Measurements from ENCODE around the gene HEATR9.

GRCh38 chr17:35890774-35891155, 22.1 kb upstream of the HEATR9 start:
- TF ChIP-seq, protein P1, sequence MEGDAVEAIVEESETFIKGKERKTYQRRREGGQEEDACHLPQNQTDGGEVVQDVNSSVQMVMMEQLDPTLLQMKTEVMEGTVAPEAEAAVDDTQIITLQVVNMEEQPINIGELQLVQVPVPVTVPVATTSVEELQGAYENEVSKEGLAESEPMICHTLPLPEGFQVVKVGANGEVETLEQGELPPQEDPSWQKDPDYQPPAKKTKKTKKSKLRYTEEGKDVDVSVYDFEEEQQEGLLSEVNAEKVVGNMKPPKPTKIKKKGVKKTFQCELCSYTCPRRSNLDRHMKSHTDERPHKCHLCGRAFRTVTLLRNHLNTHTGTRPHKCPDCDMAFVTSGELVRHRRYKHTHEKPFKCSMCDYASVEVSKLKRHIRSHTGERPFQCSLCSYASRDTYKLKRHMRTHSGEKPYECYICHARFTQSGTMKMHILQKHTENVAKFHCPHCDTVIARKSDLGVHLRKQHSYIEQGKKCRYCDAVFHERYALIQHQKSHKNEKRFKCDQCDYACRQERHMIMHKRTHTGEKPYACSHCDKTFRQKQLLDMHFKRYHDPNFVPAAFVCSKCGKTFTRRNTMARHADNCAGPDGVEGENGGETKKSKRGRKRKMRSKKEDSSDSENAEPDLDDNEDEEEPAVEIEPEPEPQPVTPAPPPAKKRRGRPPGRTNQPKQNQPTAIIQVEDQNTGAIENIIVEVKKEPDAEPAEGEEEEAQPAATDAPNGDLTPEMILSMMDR (IDR thresholded peaks at IDR 0.05; ENCODE audit: poor library complexity), result no peak
- TF ChIP-seq EZH2 (IDR thresholded peaks at IDR 0.05; ENCODE audit: borderline replicate concordance), result no peak

Measured in hepatocyte (in vitro differentiated cells).